Mesodermal cell (in vitro differentiated cells): ENCODE data around the gene SETMAR.
"Not testable (repeated sequence)": the region's sequence is repeated elsewhere in the genome, so short reads cannot be mapped to it uniquely, and the experiment has no call there.

Experiments used
- H3K27ac ChIP-seq: 2 replicates; pipeline ENCODE4 v1.7.0; 2013; ENCODE audit warnings: mild to moderate bottlenecking, low read depth, low read length, moderate library complexity; ENCODE audit not compliant: severe bottlenecking
- H3K36me3 ChIP-seq: 2 replicates; pipeline ENCODE4 v1.7.1; 2013; ENCODE audit warnings: mild to moderate bottlenecking, low read length, moderate library complexity; ENCODE audit not compliant: control insufficient read depth, insufficient read depth
- H3K4me1 ChIP-seq: one replicate; pipeline ENCODE4 v1.7.1; 2013; ENCODE audit warnings: mild to moderate bottlenecking, low read length; ENCODE audit not compliant: insufficient read depth, control insufficient read depth, poor library complexity, severe bottlenecking
- H3K4me3 ChIP-seq: 2 replicates; pipeline ENCODE4 v1.7.0; 2013; ENCODE audit warnings: low read length, control low read depth, mild to moderate bottlenecking; ENCODE audit not compliant: insufficient read depth, poor library complexity, severe bottlenecking; ENCODE audit errors: extremely low read depth
- H3K9me3 ChIP-seq: 2 replicates; pipeline ENCODE4 v1.7.1; 2013; ENCODE audit warnings: mild to moderate bottlenecking, low read length, moderate library complexity; ENCODE audit not compliant: control insufficient read depth
- WGBS, 2 experiments: methylation state at CpG; one replicate each; pipeline ENCODE4 v1.1.5; 2013; ENCODE audit warnings: missing lambda C conversion rate in 2 of 2; ENCODE audit not compliant: insufficient coverage in 2 of 2; 5-methylcytosine and 5-hydroxymethylcytosine counted together

SETMAR gene

GRCh38 chr3:4313606-4314293, 10.6 kb downstream of the SETMAR start:
- no peak overlapping the region for H3K27ac ChIP-seq
- H3K4me3 ChIP-seq, result no peak overlapping the region
- WGBS, 2 experiments, result 86 to 96% methylated on average over 3 to 4 of the region's 4 CpGs
- H3K4me1 ChIP-seq, result peaks cover 4% of the 10 kb centered on the region
- H3K36me3 ChIP-seq, result peaks cover 53% of the 10 kb centered on the region
- no peaks in the 10 kb centered on the region for H3K9me3 ChIP-seq

- Histone ChIP-seq H3K27ac (no peak overlapping the region), H3K4me1 (peaks cover 4% of the 10 kb centered on the region), H3K4me3 (no peak overlapping the region), H3K36me3 (peaks cover 50% of the 10 kb centered on the region), H3K9me3 (no peaks in the 10 kb centered on the region)
- WGBS, 2 experiments, result no CpG with 5 or more reads among the region's 4 CpGs
These were observed 11.5 kb downstream of the SETMAR start for GRCh38 chr3:4314688-4315087.

- no peaks in the 10 kb centered on the region for H3K4me1 ChIP-seq
- H3K9me3 ChIP-seq, result no peaks in the 10 kb centered on the region
- H3K27ac ChIP-seq, result no peak overlapping the region
- H3K4me3 ChIP-seq, result no peak overlapping the region
- H3K36me3 ChIP-seq, result peaks cover 26% of the 10 kb centered on the region
These were observed 17.1 kb downstream of the SETMAR start for GRCh38 chr3:4320096-4320911.

- WGBS, 2 experiments, result no CpG with 5 or more reads among the region's 1 CpG
- H3K4me3 ChIP-seq, result no peak overlapping the region
- peaks cover 16% of the 10 kb centered on the region for H3K36me3 ChIP-seq
- H3K27ac ChIP-seq, result no peak overlapping the region
- no peaks in the 10 kb centered on the region for H3K9me3 ChIP-seq
- no peaks in the 10 kb centered on the region for H3K4me1 ChIP-seq
These were observed 18.6 kb downstream of the SETMAR start for GRCh38 chr3:4321732-4322131.

- Histone ChIP-seq H3K4me3 (no peak overlapping the region), H3K9me3 (peaks cover 4% of the 10 kb centered on the region), H3K27ac (no peak overlapping the region), H3K36me3 (peaks cover 7% of the 10 kb centered on the region), H3K4me1 (no peaks in the 10 kb centered on the region)
- WGBS, 2 experiments, result no CpG with 5 or more reads among the region's 1 CpG
These were observed 19.5 kb downstream of the SETMAR start for GRCh38 chr3:4322635-4323034.

- no peaks in the 10 kb centered on the region for H3K4me1 ChIP-seq
- H3K36me3 ChIP-seq, result peaks cover 2% of the 10 kb centered on the region
- H3K9me3 ChIP-seq, result peaks cover 6% of the 10 kb centered on the region
- no peak overlapping the region for H3K27ac ChIP-seq
- 100% methylated on average over 1 of the region's 3 CpGs; no CpG with 5 or more reads in 1 of the 2 experiments for WGBS, 2 experiments
- H3K4me3 ChIP-seq, result no peak overlapping the region
These were observed 20.3 kb downstream of the SETMAR start for GRCh38 chr3:4323246-4324027.

- H3K4me3 ChIP-seq, result no peak overlapping the region
- no peak overlapping the region for H3K27ac ChIP-seq
- no peaks in the 10 kb centered on the region for H3K36me3 ChIP-seq
- peaks cover 8% of the 10 kb centered on the region for H3K9me3 ChIP-seq
- 100% methylated on average over 1 of the region's 1 CpG for WGBS, 2 experiments
- no peaks in the 10 kb centered on the region for H3K4me1 ChIP-seq
These were observed 23.7 kb downstream of the SETMAR start for GRCh38 chr3:4326868-4327267.

- not testable (repeated sequence) for H3K27ac ChIP-seq, H3K4me1 ChIP-seq, H3K36me3 ChIP-seq, H3K4me3 ChIP-seq, H3K9me3 ChIP-seq
These were observed 26.6 kb downstream of the SETMAR start for GRCh38 chr3:4329806-4330205.

GRCh38 chr3:4332111-4332510, 28.9 kb downstream of the SETMAR start:
- no peaks in the 10 kb centered on the region for H3K4me1 ChIP-seq
- 100% methylated on average over 1 of the region's 1 CpG; no CpG with 5 or more reads in 1 of the 2 experiments for WGBS, 2 experiments
- no peak overlapping the region for H3K27ac ChIP-seq
- peaks cover 6% of the 10 kb centered on the region for H3K9me3 ChIP-seq
- no peak overlapping the region for H3K4me3 ChIP-seq
- no peaks in the 10 kb centered on the region for H3K36me3 ChIP-seq

GRCh38 chr3:4332574-4332973, 29.4 kb downstream of the SETMAR start:
- H3K27ac ChIP-seq, result no peak overlapping the region
- 100% methylated on average over 2 of the region's 3 CpGs; no CpG with 5 or more reads in 1 of the 2 experiments for WGBS, 2 experiments
- peaks cover 4% of the 10 kb centered on the region for H3K9me3 ChIP-seq
- no peak overlapping the region for H3K4me3 ChIP-seq
- no peaks in the 10 kb centered on the region for H3K36me3 ChIP-seq
- H3K4me1 ChIP-seq, result no peaks in the 10 kb centered on the region
